Mesenchymal stem cell (in vitro differentiated cells and primary cell): ENCODE measurements around the gene LTC4S.

ENCODE experiments used
- DNase-seq: peaks from one replicate; pipeline ENCODE4 v3.0.0-alpha.2; 2013
- H2AFZ ChIP-seq: one replicate; pipeline ENCODE4 v1.6.1; 2013; ENCODE audit warnings: low read depth, mild to moderate bottlenecking, control low read depth, inconsistent platforms, low read length, moderate library complexity
- H2AK5ac ChIP-seq: 2 replicates; pipeline ENCODE4 v1.6.1; 2013; ENCODE audit warnings: low read length, moderate library complexity, mild to moderate bottlenecking, inconsistent platforms; ENCODE audit not compliant: severe bottlenecking
- H2BK120ac ChIP-seq: one replicate; pipeline ENCODE4 v1.6.1; 2013; ENCODE audit warnings: low read depth, mild to moderate bottlenecking, inconsistent platforms, low read length, moderate library complexity
- H2BK12ac ChIP-seq, 2 experiments: one replicate each; pipeline ENCODE4 v1.6.1; 2013; ENCODE audit warnings: inconsistent platforms in 2 of 2, low read length in 2 of 2, mild to moderate bottlenecking in 2 of 2, moderate library complexity in 2 of 2, control low read depth in 1 of 2
- H2BK15ac ChIP-seq: one replicate; pipeline ENCODE4 v1.6.1; 2013; ENCODE audit warnings: mild to moderate bottlenecking, low read depth, inconsistent platforms; ENCODE audit not compliant: poor library complexity, severe bottlenecking
- H2BK5ac ChIP-seq: 2 replicates; pipeline ENCODE4 v1.6.1; 2013; ENCODE audit warnings: low read depth, mild to moderate bottlenecking, low read length, control low read depth, inconsistent platforms; ENCODE audit not compliant: poor library complexity, severe bottlenecking
- H3K14ac ChIP-seq, 2 experiments: one replicate each; pipeline ENCODE4 v1.6.1; 2013; ENCODE audit warnings: inconsistent platforms in 2 of 2, low read length in 2 of 2, control low read depth in 1 of 2, mild to moderate bottlenecking in 1 of 2, moderate library complexity in 1 of 2
- H3K18ac ChIP-seq, 2 experiments: one replicate each; pipeline ENCODE4 v1.6.1; 2013; ENCODE audit warnings: inconsistent platforms in 2 of 2, low read length in 2 of 2, control low read depth in 1 of 2, low read depth in 1 of 2, mild to moderate bottlenecking in 1 of 2
- H3K23ac ChIP-seq, 2 experiments: one replicate each; pipeline ENCODE4 v1.6.1; 2013; ENCODE audit warnings: inconsistent platforms in 2 of 2, low read length in 2 of 2, mild to moderate bottlenecking in 2 of 2, moderate library complexity in 2 of 2, control low read depth in 1 of 2
- H3K27ac ChIP-seq: 2 replicates; pipeline ENCODE4 v1.5.1; 2013; ENCODE audit warnings: mild to moderate bottlenecking, moderate library complexity, low read length, control low read depth, inconsistent platforms; ENCODE audit not compliant: poor library complexity, severe bottlenecking
- H3K27me3 ChIP-seq, 2 experiments: 2 replicates each; pipeline versions ENCODE4 v1.6.1 to v1.7.0; 2013; ENCODE audit warnings: low read length in 2 of 2, mild to moderate bottlenecking in 2 of 2, moderate library complexity in 2 of 2, control low read depth in 1 of 2, inconsistent platforms in 1 of 2; ENCODE audit not compliant: control insufficient read depth in 1 of 2, insufficient read depth in 1 of 2
- H3K36me3 ChIP-seq, 2 experiments: 2 replicates each; pipeline versions ENCODE4 v1.6.1 to v1.7.0; 2013; ENCODE audit warnings: low read length in 2 of 2, control low read depth in 1 of 2, inconsistent platforms in 1 of 2, low read depth in 1 of 2, mild to moderate bottlenecking in 1 of 2; ENCODE audit not compliant: insufficient read depth in 2 of 2, control insufficient read depth in 1 of 2
- H3K4ac ChIP-seq, 2 experiments: one replicate each; pipeline ENCODE4 v1.6.1; 2013; ENCODE audit warnings: inconsistent platforms in 2 of 2, low read length in 2 of 2, mild to moderate bottlenecking in 2 of 2, moderate library complexity in 2 of 2, control low read depth in 1 of 2, low read depth in 1 of 2
- H3K4me1 ChIP-seq: 2 replicates; pipeline ENCODE4 v1.6.1; 2013; ENCODE audit warnings: low read depth, low read length, control low read depth; ENCODE audit not compliant: control insufficient read depth, insufficient read depth
- H3K4me2 ChIP-seq: 2 replicates; pipeline ENCODE4 v1.6.1; 2013; ENCODE audit warnings: low read length, mild to moderate bottlenecking, inconsistent platforms; ENCODE audit not compliant: poor library complexity, severe bottlenecking
- H3K4me3 ChIP-seq, 2 experiments: 2 replicates each; pipeline versions ENCODE4 v1.5.1 to v1.7.0; 2013; ENCODE audit warnings: low read length in 2 of 2, mild to moderate bottlenecking in 2 of 2, control low read depth in 1 of 2, low read depth in 1 of 2; ENCODE audit not compliant: insufficient read depth in 1 of 2
- H3K79me1 ChIP-seq: replicated peaks from 2 replicates; pipeline ENCODE4 v1.6.1; 2013; ENCODE audit warnings: mild to moderate bottlenecking, control low read depth, low read length, inconsistent platforms; ENCODE audit not compliant: poor library complexity, severe bottlenecking
- H3K9ac ChIP-seq: 2 replicates; pipeline ENCODE4 v1.7.0; 2013; ENCODE audit warnings: mild to moderate bottlenecking, low read length, moderate library complexity
- H3K9me3 ChIP-seq: 2 replicates; pipeline ENCODE4 v1.7.0; 2013; ENCODE audit warnings: mild to moderate bottlenecking, low read length; ENCODE audit not compliant: control insufficient read depth
- H4K8ac ChIP-seq: one replicate; pipeline ENCODE4 v1.6.1; 2013; ENCODE audit warnings: inconsistent platforms, mild to moderate bottlenecking, low read length, moderate library complexity
- H4K91ac ChIP-seq: one replicate; pipeline ENCODE4 v1.6.1; 2013; ENCODE audit warnings: mild to moderate bottlenecking, low read length, inconsistent platforms
- WGBS: methylation state at CpG from one replicate; pipeline ENCODE4 v1.1.7; 2013; ENCODE audit warnings: mixed read lengths; 5-methylcytosine and 5-hydroxymethylcytosine counted together

The LTC4S gene

GRCh38 chr5:179766726-179767455 lies 26.9 kb upstream of the LTC4S start:
- peak overlapping the region; percentile 85 for H4K8ac ChIP-seq
- H3K4me1 ChIP-seq: peaks cover 38% of the 10 kb centered on the region
- H3K4me2 ChIP-seq: peak overlapping the region; percentile 47
- peak overlapping the region; percentile 85 to 88 for H3K18ac ChIP-seq
- H4K91ac ChIP-seq: peak overlapping the region; percentile 81
- peaks cover 31 to 55% of the 10 kb centered on the region in 2 experiments for H3K36me3 ChIP-seq
- DNase-seq: no peak
- peaks cover 11% of the 10 kb centered on the region for H3K79me1 ChIP-seq
- no peak overlapping the region for H3K14ac ChIP-seq
- H2BK120ac ChIP-seq: peak overlapping the region; percentile 94
- no peak overlapping the region for H2BK15ac ChIP-seq
- no peaks in the 10 kb centered on the region for H3K9me3 ChIP-seq
- peak overlapping the region in 1 of 2 experiments; percentile 91 for H2BK12ac ChIP-seq
- H3K9ac ChIP-seq: peak overlapping the region; percentile 56
- peak overlapping the region; percentile 14 for H2BK5ac ChIP-seq
- H3K27me3 ChIP-seq: no peaks in the 10 kb centered on the region
- H2AFZ ChIP-seq: no peak overlapping the region
- H2AK5ac ChIP-seq: peak overlapping the region; percentile 57
- WGBS: 75% methylated on average over 11 of the region's 12 CpGs
- peak overlapping the region; percentile 78 for H3K27ac ChIP-seq
- H3K4me3 ChIP-seq: peak overlapping the region in 1 of 2 experiments; percentile 52
- peak overlapping the region; percentile 80 to 90 for H3K4ac ChIP-seq
- no peak overlapping the region for H3K23ac ChIP-seq

GRCh38 chr5:179767496-179768100 lies 26.2 kb upstream of the LTC4S start:
- WGBS: 98% methylated on average over 8 of the region's 9 CpGs
- H3K36me3 ChIP-seq: peaks cover 36 to 61% of the 10 kb centered on the region in 2 experiments

GRCh38 chr5:179768326-179769085 lies 25.3 kb upstream of the LTC4S start:
- H3K9me3 ChIP-seq: no peaks in the 10 kb centered on the region
- H2BK12ac ChIP-seq: no peak overlapping the region
- DNase-seq: no peak
- WGBS: 94% methylated on average over 18 of the region's 18 CpGs
- no peak overlapping the region for H3K14ac ChIP-seq
- no peak overlapping the region for H2BK120ac ChIP-seq
- H3K4me1 ChIP-seq: peaks cover 29% of the 10 kb centered on the region
- H4K8ac ChIP-seq: no peak overlapping the region
- no peak overlapping the region for H2BK15ac ChIP-seq
- no peak overlapping the region for H3K4ac ChIP-seq
- no peak overlapping the region for H3K18ac ChIP-seq
- H3K36me3 ChIP-seq: peaks cover 45 to 68% of the 10 kb centered on the region in 2 experiments
- H3K27me3 ChIP-seq: no peaks in the 10 kb centered on the region
- no peak overlapping the region for H4K91ac ChIP-seq
- no peak overlapping the region for H2AFZ ChIP-seq
- no peak overlapping the region for H3K9ac ChIP-seq
- H2BK5ac ChIP-seq: no peak overlapping the region
- no peak overlapping the region for H3K23ac ChIP-seq
- no peak overlapping the region for H2AK5ac ChIP-seq
- no peak overlapping the region for H3K4me3 ChIP-seq
- peaks cover 14% of the 10 kb centered on the region for H3K79me1 ChIP-seq
- H3K27ac ChIP-seq: no peak overlapping the region
- no peak overlapping the region for H3K4me2 ChIP-seq

More at GRCh38 chr5:179767496-179768100, 26.2 kb upstream of the LTC4S start:
- Histone ChIP-seq H2AFZ (no peak overlapping the region), H3K4me3 (no peak overlapping the region), H2AK5ac (no peak overlapping the region), H2BK120ac (no peak overlapping the region), H3K23ac (no peak overlapping the region), H3K27ac (no peak overlapping the region), H3K79me1 (peaks cover 11% of the 10 kb centered on the region), H3K14ac (no peak overlapping the region), H3K9ac (no peak overlapping the region), H2BK5ac (no peak overlapping the region), H3K18ac (no peak overlapping the region), H2BK15ac (no peak overlapping the region), H4K91ac (no peak overlapping the region), H3K4me2 (no peak overlapping the region), H3K9me3 (no peaks in the 10 kb centered on the region), H3K4me1 (peaks cover 31% of the 10 kb centered on the region), H2BK12ac (no peak overlapping the region), H4K8ac (no peak overlapping the region), H3K27me3 (no peaks in the 10 kb centered on the region), H3K4ac (no peak overlapping the region)
- DNase-seq: no peak

- H2BK5ac ChIP-seq: no peak overlapping the region
- 87% methylated on average over 5 of the region's 6 CpGs for whole genome bisulfite sequencing
Observed at GRCh38 chr5:179769271-179769670, 24.5 kb upstream of the LTC4S start.

More at GRCh38 chr5:179769271-179769670, 24.5 kb upstream of the LTC4S start:
- Histone ChIP-seq H3K9me3 (no peaks in the 10 kb centered on the region), H3K4me1 (peaks cover 24% of the 10 kb centered on the region), H3K27ac (no peak overlapping the region), H3K9ac (no peak overlapping the region), H3K4me3 (no peak overlapping the region), H3K23ac (no peak overlapping the region), H2BK15ac (no peak overlapping the region), H4K8ac (no peak overlapping the region), H3K36me3 (peaks cover 53 to 76% of the 10 kb centered on the region in 2 experiments), H3K14ac (no peak overlapping the region), H3K18ac (no peak overlapping the region), H2BK12ac (no peak overlapping the region), H3K27me3 (no peaks in the 10 kb centered on the region), H3K4ac (no peak overlapping the region), H3K79me1 (peaks cover 20% of the 10 kb centered on the region), H4K91ac (no peak overlapping the region), H2AK5ac (no peak overlapping the region), H2BK120ac (no peak overlapping the region), H3K4me2 (no peak overlapping the region), H2AFZ (no peak overlapping the region)
- no peak for DNase-seq
